Activated CD4-positive, alpha-beta T cell treated with anti-CD3 and anti-CD28 coated beads, Interleukin-2, amount 50 U/mL, for 16 hours (primary cell): ENCODE measurements around the gene AKNA.
"Not testable (repeated sequence)": the region's sequence is repeated elsewhere in the genome, so short reads cannot be mapped to it uniquely, and the experiment has no call there.

Source experiments
- DNase-seq: peaks from one replicate; pipeline ENCODE4 v3.0.0-alpha.2; 2020

Gene AKNA

DNA sequence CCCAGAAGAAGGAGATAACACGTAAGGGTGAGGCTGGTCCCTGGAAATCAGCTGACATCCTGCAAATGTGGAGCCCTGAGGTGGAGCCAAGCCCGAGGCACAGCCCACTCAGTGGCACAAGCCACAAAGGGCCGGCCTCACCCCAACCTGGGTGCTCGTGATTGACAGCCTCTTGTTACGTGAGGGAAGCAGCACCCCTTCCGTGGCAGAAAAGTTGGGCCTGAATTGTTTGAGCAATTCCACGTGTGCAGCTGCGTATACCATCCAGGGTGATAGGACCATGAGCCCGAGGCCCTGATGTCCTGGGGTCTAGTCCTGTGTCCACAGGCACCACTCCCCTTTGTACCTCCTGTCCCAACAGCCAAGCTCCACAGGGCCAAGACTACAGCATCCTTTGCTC lies 53.3 kb downstream of the AKNA start:
- DNase-seq, result no peak

DNA sequence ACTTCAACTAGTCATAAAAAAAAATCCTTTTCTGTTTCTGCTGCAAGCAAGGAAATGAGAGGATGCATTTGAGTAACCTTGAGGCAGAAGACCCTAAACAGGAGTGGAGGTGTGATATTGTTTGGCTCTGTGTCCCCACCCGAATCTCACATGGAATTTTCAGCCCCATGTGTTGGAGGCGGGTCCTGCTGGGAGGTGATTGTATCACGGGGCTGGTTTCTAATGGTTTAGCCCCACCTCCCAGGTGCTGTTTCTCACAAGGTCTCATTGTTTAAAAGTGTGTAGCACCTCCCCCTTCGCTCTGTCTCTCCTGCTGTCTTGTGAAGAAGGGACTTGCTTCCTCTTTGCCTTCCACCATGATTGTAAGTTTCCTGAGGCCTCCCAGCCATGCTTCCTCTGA lies 54.1 kb downstream of the AKNA start:
- DNase-seq, result not testable (repeated sequence)

DNA sequence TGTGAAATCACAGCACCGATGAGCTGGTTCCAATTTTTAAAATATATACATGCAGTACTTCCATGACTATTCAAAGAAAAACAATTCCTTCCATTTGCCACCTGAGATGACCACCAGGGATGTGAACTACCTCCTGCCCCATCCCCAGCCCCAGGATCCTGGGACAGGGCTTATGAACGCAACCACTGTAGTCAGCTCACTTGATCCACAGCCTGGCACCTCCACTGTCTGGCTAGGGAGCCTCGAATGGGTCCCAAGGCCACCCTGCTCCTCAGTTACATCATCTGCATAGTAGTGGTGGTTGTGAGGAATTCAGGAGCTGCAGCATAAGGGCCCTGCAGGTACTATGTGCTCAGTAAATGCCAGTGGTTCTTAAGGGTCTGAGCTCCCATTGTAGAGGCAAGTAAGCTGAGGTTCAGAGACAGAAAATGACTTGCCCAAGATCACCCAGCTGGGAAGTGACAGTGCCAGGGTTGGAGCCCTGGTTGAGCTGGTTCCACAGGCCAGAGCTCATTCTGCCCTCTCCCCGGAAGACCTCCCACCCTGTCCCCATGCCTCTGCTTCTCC lies 55.2 kb downstream of the AKNA start:
- DNase-seq, result not testable (repeated sequence)

DNA sequence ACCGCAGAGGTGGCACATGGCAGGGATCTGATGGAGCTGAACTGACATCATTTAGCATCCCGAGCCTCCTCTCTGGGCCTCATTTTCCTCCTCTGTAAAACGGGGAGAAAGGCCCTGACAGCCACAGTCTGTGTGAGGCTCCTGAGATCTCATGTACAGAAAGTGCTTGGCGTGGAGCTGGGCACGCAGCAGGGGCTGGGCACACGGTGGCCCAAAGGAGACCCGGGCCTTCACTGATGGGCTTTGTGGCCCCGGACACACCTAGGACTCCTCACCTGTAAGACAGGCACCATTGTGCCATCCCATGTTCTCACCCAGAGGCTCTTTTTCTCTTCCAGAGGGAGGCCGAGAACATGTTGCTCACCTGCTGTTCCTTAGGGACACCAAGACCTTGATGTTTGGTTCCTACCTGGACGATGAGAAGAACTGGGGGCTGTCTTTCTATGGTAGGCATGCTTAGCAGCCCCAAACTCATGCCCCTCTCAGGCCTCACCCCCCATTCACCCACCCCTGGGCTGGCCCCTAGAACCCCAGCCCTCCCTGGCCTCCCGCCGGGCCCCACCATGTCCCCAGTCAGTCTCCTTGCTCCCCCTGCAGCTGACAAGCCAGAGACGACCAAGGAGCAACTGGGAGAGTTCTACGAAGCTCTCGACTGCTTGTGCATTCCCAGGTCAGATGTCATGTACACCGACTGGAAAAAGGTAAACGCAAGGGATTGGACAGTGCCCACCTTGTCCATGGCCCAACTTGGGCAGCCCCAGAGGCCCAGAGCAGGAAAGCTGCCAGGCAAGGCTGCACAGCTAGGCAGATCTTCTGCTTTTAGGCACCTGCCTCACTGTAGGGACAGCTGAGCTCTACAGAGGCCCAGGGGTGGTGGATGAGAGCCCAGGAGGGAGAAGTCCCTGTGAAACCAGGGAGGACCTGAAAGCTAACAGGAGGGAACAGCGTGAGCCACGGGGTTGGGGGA lies 56.3 kb downstream of the AKNA start:
- not testable (repeated sequence) for DNase-seq

DNA sequence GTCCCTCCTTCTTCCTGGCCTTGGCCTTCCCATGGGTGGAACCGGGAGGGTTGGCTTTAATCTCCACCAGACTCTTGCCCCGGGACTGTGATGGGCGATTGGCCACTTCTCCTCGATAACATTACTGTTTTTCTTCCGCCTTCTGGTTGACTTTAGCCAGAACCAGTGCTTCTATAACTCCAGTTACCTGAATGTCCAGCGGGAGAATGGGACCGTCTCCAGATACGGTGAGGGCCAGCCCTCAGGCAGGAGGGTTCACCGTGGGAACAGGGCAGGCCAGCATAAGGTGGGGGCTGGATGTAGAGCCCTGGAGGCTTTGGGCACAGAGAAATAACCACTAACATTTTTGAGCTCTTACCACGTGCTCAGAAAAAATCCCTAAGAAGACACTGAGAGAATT lies 57.1 kb downstream of the AKNA start:
- no peak for DNase-seq

DNA sequence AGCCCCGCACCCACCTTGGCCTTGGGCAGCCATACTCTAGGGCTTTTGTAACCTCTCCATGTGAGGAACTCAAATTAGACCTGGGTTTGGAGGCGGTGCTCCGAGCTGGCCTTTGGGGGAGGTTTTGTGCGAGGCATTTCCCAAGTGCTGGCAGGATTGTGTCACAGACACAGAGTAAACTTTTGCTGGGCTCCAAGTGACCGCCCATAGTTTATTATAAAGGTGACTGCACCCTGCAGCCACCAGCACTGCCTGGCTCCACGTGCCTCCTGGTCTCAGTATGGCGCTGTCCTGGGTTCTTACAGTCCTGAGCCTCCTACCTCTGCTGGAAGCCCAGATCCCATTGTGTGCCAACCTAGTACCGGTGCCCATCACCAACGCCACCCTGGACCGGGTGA lies 58.2 kb downstream of the AKNA start, which contains the start of gene ORM2:
Gene ORM2 (plus strand): TSS at position 245 of the 398 bp plus-strand sequence. CDS start 36 bp downstream, at position 281.
- DNase-seq, result not testable (repeated sequence)

DNA sequence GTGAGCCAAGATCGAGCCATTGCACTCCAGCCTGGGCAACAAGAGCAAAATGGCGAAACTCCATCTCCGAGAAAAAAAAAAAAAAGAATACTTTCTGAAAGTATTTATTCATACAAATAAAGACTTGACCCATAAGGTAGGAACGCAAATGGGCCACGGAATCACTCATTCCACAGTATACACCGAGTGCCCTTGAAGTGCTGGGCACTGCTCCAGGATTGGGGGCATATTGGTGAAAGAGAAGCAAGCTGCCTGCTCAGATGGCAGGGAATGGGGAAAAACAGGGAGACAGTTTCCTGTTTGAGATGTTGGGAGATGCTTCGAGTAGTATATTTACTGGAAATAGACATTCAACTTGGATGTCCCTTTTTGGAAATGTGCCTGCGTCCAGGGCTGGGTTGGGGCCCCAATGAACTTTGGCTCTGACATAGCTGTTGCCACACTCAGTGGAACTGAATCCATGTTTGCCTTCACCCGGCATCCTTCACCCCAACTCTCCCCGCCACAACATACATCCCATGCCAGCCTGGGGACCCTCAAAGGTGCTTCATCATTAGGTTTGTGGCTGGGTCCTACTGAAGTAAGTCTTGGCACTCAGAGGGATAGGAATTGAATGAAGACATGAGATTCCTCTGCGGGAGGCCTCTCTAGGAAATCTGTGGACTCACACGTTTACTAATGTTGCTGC lies 58.7 kb downstream of the AKNA start:
- DNase-seq, result not testable (repeated sequence)

DNA sequence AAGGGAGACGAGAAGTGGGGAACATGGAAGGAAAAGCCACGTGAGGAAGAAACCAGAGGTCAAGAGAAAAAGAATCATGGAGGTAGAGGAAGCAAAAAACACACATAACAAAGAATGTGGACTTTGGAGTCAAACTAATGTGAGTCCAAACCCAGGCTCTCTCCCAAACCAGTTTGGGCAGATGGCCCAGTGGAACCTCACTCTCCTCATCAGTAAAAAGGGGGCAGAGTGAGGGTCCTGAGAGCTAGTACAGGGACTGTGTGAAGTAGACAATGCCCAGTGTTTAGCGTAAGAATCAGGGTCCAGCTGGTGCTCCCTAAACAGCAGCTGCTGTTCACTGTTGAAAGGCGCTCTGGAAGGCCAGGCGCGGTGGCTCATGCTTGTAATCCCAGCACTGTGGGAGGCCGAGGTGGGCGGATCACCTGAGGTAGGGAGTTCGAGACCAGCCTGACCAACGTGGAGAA lies 59.4 kb downstream of the AKNA start:
- DNase-seq, result not testable (repeated sequence)

DNA sequence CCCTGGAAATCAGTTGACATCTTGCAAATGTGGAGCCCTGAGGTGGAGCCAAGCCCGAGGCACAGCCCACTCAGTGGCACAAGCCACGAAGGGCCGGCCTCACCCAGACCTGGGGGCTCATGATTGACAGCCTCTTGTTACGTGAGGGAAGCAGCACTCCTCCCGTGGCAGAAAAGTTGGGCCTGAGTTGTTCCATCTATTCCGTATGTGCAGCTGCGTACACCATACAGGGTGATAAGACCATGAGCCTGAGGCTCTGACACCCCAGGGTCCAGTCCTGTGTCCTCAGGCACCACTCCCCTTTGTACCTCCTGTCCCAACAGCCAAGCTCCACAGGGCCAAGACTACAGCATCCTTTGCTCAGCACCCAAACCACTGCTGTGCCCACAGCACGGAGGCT lies 60.0 kb downstream of the AKNA start:
- DNase-seq, result no peak

DNA sequence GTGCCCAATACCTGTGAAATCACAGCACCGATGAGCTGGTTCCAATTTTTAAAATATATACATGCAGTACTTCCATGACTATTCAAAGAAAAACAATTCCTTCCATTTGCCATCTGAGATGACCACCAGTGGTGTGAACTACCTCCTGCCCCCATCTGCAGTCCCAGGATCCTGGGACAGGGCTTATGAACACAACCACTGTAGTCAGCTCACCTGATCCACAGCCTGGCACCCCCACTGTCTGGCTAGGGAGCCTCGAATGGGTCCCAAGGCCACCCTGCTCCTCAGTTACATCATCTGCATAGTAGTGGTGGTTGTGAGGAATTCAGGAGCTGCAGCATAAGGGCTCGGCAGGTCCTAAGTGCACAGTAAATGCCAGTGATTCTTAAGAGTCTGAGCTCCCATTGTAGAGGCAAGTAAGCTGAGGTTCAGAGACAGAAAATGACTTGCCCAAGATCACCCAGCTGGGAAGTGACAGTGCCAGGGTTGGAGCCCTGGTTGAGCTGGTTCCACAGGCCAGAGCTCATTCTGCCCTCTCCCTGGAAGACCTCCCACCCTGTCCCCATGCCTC lies 62.0 kb downstream of the AKNA start:
- DNase-seq, result not testable (repeated sequence)

DNA sequence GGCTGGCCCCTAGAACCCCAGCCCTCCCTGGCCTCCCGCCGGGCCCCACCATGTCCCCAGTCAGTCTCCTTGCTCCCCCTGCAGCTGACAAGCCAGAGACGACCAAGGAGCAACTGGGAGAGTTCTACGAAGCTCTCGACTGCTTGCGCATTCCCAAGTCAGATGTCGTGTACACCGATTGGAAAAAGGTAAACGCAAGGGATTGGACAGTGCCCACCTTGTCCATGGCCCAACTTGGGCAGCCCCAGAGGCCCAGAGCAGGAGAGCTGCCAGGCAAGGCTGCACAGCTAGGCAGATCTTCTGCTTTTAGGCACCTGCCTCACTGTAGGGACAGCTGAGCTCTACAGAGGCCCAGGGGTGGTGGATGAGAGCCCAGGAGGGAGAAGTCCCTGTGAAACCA lies 62.8 kb downstream of the AKNA start:
- not testable (repeated sequence) for DNase-seq

DNA sequence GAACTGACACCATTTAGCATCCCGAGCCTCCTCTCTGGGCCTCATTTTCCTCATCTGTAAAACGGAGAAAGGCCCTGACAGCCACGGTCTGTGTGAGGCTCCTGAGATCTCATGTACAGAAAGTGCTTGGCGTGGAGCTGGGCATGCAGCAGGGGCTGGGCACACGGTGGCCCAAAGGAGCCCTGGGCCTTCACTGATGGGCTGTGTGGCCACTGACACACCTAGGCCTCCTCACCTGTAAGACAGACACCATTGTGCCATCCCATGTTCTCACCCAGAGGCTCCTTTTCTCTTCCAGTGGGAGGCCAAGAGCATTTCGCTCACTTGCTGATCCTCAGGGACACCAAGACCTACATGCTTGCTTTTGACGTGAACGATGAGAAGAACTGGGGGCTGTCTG lies 63.3 kb downstream of the AKNA start:
- DNase-seq, result no peak

DNA sequence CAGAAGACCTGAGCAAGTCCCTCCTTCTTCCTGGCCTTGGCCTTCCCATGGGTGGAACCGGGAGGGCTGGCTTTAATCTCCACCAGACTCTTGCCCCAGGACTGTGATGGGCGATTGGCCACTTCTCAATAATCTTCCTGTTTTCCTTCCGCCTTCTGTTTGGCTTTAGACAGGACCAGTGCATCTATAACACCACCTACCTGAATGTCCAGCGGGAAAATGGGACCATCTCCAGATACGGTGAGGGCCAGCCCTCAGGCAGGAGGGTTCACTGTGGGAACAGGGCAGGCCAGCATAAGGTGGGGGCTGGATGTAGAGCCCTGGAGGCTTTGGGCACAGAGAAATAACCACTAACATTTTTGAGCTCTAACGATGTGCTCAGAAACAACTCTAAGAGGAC lies 63.9 kb downstream of the AKNA start:
- DNase-seq, result not testable (repeated sequence)

DNA sequence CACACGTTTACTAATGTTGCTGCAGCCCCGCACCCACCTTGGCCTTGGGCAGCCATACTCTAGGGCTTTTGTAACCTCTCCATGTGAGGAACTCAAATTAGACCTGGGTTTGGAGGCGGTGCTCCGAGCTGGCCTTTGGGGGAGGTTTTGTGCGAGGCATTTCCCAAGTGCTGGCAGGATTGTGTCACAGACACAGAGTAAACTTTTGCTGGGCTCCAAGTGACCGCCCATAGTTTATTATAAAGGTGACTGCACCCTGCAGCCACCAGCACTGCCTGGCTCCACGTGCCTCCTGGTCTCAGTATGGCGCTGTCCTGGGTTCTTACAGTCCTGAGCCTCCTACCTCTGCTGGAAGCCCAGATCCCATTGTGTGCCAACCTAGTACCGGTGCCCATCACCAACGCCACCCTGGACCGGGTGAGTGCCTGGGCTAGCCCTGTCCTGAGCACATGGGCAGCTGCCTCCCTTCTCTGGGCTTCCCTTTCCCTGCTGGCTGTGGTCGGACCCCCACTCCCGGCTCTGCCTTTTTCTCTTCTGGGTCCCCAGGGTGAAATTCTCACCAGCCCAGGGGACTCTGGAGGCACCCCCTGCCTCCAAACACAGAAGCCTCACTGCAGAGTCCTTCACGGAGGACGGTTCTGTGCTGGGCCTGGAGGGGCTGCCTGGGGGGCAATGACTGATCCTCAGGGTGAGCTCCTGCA lies 64.8 kb downstream of the AKNA start, which contains the start of gene ORM1:
Gene ORM1 (plus strand): TSS at position 268 of the 701 bp plus-strand sequence. CDS start 36 bp downstream, at position 304.
- DNase-seq, result not testable (repeated sequence)

DNA sequence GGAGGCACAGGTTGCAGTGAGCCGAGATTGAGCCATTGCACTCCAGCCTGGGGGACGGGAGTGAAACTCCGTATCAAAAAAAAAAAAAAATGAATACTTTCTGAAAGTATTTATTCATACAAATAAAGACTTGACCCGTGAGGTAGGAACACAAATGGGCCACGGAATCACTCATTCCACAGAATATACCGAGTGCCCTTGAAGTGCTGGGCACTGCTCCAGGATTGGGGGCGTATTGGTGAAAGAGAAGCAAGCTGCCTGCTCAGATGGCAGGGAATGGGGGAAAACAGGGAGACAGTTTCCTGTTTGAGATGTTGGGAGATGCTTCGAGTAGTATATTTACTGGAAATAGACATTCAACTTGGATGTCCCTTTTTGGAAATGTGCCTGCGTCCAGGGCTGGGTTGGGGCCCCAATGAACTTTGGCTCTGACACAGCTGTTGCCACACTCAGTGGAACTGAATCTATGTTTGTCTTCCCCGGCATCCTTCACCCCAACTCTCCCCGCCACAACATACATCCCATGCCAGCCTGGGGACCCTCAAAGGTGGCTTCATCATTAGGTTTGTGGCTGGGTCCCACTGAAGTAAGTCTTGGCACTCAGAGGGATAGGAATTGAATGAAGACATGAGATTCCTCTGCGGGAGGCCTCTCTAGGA lies 65.5 kb downstream of the AKNA start:
- DNase-seq, result not testable (repeated sequence)

DNA sequence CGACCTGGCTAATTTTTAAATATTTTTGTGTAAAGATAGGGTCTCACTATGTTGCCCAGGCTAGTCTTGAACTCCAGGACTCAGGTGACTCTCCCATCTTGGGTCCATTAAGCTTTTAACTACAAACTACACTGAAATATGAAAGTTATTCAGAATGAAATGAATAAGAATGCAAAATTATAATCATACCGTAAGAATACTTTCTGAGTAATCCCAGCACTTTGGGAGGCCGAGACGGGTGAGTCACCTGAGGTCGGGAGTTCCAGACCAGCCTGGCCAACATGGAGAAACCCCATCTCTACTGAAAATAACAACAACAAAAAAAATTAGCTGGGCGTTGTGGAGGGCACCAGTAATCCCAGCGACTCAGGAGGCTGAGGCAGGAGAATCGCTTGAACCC lies 66.0 kb downstream of the AKNA start:
- DNase-seq, result peak; percentile 54

DNA sequence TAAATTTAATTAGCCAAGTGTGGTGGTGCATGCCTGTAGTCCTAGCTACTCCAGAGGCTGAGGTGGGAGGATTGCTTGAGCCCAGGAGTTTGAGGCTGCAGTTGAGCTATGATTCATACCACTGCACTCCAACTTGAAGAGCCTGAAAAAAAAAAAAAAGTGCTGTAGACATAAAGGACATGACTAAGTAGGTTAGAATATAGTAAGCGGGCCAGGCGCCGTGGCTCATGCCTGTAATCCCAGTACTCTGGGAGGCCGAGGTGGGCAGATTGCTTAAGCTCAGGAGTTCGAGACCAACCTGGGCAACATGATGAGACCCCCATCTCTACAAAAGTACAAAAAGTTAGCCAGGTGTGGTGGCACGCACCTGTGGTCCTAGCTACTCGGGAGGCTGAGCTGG lies 67.1 kb downstream of the AKNA start:
- DNase-seq, result not testable (repeated sequence)

DNA sequence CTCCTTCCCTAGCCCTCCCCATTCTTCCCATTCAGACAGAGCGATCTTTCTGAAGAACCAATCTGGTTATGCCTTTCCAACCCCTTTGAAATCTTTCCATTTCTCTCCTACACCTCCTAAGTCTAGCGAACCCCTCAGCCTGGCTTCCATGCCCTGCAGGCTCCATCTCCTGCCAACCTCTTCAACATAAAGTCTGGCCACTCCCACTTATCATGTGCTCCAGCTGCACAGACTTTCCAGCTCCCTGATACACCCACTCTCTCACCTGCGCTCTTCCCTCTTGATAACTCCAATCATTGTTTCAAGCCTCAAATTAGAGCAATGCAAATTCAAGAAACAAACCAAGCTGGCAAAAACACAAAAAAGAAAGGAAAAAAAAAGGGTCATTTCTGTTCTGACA lies 68.6 kb downstream of the AKNA start:
- DNase-seq, result no peak

DNA sequence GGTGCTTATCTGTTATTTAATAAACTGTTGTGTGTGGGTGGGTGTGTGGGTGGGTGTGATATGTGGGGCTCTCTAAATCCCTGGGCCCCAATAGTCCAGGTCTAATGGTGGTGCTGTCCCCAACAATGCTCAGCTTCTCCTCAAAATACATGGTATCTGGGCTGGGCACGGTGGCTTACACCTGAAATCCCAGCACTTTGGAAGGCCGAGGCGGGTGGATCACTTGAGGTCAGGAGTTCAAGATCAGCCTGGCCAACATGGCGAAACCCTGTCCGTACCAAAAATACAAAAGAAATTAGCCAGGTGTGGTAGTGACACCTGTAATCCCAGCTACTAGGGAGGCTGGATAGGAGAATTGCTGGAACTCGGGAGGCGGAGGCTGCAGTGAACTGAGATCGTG lies 69.4 kb downstream of the AKNA start:
- DNase-seq, result no peak

DNA sequence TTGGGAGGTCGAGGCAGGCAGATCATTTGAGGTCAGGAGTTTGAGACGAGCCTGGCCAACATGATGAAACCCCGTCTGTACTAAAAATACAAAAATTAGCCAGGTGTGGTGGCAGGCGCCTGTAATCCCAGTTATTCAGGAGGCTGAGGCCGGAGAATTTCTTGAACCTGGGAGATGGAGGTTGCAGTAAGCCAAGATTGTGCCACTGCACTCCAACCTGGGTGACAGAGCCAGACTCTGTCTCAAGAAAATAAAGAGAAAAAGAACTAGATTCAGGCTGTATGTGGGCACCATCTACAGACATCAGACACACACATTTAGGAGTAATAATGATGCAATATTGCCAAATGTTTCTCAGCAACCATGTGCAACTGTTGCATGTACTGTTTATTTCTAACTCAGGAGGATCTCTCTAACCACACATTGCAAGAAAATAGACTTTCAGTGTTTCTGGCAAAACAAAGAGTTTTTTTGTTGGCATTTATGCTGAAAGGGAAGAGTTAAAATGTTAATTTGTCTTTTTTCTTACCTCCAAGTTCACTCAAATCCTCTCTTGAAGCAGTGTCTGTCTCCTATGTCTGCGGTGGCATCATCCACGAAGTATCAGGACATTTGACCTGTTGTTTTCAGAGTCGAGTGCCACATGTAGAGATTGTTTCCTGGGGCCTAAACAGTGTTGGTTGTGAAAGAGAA lies 70.0 kb downstream of the AKNA start:
- DNase-seq, result no peak

DNA sequence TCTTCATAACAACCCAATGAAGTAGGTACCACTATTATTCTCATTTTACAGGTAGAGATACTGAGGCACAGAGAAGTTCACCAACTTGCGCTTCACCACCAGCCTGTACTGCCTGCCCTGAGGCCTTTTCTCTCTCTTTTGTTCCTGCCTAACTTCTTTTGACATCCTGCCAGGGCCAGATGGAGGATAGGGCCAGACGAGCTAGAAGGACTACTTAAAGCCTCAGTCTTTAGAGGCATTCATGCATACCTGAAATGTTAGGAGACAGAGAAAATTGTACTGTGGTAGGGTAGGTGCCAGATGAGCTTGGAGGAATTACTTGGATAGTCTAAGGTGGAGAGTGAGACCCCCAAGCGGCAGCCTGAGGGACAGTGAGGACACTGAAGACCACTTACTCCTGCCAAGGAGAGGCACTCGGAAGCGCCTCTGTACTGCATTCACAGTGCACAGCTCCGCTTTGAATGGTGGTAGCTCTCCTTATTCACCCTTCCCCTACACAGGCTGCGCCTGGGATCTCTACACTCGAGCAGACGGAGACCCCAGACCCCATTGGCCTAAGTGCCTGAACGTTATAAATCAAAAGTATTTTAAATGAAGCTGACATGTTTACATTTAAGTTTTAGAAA lies 71.1 kb downstream of the AKNA start:
- DNase-seq, result no peak
